HG02885 (cell line): Measurements from ENCODE around the gene MAN1A2.
"Not testable (repeated sequence)": the region's sequence is repeated elsewhere in the genome, so short reads cannot be mapped to it uniquely, and the experiment has no call there.

Source experiments
- ATAC-seq: cut with Tn5 transposase; IDR thresholded peaks from one replicate; pipeline ENCODE4 v1.9.1; 2021; ENCODE audit warnings: mild to moderate bottlenecking; ENCODE audit not compliant: unreplicated experiment, poor library complexity

Gene MAN1A2

DNA sequence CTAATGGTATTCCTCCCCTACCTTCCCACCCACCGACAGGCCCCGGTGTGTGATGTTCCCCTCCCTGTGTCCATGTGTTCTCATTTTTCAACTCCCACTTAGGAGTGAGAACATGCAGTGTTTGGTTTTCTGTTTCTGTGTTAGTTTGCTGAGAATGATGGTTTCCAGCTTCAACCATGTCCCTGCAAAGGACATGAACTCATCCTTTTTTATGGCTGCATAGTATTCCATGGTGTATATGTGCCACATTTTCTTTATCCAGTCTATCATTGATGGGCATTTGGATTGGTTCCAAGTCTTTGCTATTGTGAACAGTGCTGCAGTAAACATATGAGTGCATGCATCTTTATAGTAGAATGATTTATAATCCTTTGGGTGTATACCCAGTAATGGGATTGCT is 108.2 kb downstream of the MAN1A2 start:
- not testable (repeated sequence) for ATAC-seq

DNA sequence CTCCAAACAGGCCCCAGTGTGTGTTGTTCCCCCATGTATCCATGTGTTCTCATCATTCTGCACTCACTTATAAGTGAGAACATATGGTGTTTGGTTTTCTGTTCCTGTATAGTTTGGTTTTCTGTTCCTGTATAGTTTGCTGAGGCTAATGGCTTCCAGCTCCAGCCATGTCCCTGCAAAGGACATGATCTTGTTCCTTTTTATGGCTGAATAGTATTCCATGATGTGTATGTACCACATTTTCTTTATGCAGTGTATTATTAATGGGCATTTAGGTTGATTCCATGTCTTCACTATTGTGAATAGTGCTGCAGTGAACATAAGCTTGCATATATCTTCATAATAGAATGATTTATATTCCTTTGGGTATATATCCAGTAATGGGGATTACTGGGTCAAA is 111.8 kb downstream of the MAN1A2 start:
- no peak for ATAC-seq

- ATAC-seq, result no peak
Observed at GRCh38 chr1:117481410-117481809, 114.2 kb downstream of the MAN1A2 start.

GRCh38 chr1:117493906-117494305 is 126.7 kb downstream of the MAN1A2 start:
- no peak for ATAC-seq

- ATAC-seq, result no peak
Observed at GRCh38 chr1:117495068-117495467, 127.8 kb downstream of the MAN1A2 start.

- ATAC-seq, result no peak
Observed at GRCh38 chr1:117499071-117499470, 131.8 kb downstream of the MAN1A2 start.

DNA sequence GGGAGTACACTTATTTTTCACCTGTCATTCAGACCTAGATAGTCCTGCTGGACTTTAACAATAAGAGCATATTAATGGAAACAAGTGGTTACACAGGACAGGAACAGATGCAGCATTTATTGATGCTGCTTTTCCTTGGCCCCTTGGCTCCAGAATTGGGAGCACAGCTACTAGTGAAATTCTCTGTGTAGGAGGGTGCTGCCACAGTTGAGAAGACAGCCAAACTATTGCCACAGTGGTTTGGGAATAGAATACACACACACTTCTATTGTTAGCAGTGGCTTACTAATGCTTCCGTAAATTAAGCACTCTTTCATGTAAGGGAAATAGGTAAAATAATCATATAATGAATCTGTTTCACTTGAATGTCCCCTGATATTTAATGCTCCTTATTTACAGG is 133.3 kb downstream of the MAN1A2 start:
- ATAC-seq, result no peak

DNA sequence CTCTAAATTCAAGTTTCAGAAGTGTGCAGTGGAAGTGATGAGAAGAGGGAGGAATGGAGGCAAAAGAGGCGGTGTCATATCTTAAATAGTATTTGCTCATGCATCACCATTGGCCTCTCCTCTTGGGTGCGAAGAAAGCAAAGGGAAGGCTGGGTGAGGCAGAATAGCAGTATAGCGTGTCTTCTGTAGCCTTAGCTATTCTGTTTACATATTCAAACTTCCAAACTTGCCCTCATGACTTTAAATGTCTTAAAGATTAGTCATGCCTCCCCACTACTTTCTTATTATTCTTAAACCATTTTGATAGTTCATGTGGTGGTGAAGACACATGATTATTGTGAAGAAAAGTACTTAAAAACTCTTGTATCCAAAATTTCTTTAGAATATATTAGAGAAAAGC is 134.0 kb downstream of the MAN1A2 start:
- no peak for ATAC-seq

GRCh38 chr1:117511273-117511672 is 144.0 kb downstream of the MAN1A2 start:
- ATAC-seq, result no peak

- no peak for ATAC-seq
Observed at GRCh38 chr1:117512728-117513321, 145.6 kb downstream of the MAN1A2 start.

GRCh38 chr1:117523111-117523510 is 155.9 kb downstream of the MAN1A2 start:
- no peak for ATAC-seq

GRCh38 chr1:117527074-117527473 is 159.8 kb downstream of the MAN1A2 start:
- ATAC-seq, result no peak

DNA sequence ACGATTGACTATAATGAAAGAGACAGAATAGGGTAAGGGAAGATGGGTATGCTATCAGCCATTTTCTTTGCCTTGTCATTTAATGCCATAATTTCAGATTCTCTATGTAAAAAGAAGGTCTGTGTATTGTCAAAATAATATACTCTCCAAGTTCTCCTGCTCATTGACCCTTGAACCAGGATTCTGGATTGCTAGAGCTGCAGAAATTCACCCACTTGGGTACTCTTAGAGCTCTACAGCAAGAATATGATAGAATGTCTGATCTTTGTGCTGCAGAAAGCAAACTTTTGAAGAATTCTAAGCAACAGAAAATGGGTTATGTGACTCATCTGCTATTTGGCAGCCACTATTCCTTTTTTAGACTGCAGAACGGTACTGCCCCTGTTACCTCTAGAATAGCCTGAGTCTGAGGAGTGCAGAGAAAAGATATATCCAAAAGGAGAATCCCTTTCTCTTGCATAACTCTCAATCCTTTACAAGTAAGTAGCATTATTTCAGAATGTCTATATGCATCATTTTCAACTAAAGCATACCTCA is 160.4 kb downstream of the MAN1A2 start:
- ATAC-seq, result no peak

DNA sequence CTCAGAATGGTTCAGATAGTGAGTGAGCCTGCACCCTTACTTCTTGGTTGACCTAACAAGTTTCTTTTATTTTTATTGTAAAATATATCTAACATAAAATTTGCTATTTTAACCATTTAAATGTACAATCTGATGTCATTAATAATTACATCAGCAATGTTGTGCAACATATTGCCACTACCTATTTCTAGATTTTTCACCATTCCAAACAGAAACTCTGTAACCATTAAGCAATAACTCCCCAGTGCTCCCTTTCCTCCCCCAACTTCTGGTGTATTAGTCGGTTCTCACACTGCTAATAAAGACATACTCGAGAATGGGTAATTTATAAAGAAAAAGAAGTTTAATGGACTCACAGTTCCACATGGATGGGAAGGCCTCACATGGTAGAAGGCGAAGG is 162.4 kb downstream of the MAN1A2 start:
- ATAC-seq, result no peak

DNA sequence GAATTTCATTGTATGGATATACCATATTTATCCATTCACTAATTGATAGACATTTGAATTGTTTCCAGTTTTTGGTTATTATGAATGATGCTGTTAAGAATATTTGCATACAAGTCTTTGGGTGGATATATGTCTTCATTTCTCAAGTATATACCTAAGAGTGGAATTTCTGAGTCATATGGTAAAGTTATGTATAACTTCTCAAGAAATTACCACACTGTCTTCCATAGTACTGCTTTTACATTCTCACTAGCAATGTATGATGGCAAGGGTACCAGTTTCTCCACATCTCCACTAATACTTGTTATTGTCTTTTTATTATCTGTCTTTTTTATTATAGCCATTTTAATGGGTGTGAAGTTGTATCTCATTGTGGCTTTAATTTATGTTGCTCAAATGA is 164.0 kb downstream of the MAN1A2 start:
- no peak for ATAC-seq

DNA sequence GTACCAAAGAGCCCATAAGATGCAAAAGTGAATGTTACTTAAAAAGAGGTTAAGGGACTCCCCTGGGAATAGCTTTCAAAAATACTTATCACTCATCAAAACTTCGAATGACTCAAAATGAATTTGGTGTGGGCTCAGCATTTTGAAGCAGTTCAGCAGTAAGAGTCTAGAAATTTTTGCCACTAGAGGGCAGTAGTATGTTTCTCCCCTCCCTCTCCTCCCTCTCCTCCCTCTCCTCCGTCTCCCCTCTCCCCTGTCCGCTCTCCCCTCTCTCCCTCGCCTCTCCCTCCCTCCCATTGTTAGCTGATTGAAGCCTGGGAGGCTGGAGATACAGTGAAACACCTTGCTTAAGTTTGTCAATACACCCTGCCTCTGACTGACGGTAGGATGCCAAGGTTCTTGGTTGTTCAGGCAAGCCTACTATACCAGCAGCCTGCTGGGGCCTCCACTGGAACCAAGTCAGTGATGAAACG is 167.8 kb downstream of the MAN1A2 start:
- peak; percentile 83 for ATAC-seq

DNA sequence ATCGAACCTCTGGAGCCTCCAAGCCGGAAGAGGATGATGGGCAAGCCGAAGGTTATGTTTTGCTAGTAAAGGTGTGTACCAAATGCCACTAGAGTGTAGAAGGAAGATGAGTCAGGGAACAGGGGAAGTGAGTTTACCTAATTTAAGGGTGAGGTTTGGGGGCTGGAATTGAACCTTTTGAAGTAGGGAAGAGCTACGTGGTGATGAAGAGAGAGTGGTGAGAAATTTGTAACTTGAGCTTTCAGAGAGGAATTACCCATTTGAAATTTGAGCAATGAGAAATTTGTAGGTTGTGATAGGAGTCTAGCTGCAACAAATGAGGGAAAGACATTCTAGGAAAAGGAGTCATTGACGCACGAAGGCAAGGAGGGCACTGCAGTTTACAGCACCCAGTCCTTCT is 168.6 kb downstream of the MAN1A2 start:
- ATAC-seq, result no peak

DNA sequence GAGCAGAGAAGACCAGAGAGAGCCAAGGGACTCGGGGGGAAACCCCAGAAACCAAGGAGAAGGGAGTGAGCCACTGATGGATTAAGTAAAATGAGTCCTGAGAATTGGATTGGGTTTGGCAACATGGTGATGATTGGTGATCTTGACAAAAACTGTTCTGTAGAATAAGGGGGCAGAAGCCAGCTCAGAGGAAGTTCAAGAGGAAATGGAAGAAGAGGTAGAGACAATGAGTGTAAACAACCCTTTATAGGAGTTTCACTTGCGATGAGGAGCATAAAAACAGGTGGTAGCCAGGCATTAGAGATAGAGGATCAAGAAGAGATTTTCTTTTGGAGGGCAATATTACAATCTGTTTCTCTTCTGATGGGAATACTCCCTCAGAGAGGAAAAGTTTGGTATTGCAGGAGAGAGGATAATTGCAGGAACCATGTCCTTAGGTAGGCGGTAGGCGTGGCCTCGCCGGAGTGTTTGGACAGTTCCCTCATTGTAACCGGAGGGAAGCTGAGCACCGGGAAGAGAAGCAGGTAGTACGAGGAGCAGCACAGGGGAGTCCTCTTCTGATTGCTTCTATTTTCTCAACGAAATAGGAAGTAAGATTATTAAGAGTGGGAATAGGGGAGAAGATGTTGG is 170.2 kb downstream of the MAN1A2 start:
- ATAC-seq, result no peak

DNA sequence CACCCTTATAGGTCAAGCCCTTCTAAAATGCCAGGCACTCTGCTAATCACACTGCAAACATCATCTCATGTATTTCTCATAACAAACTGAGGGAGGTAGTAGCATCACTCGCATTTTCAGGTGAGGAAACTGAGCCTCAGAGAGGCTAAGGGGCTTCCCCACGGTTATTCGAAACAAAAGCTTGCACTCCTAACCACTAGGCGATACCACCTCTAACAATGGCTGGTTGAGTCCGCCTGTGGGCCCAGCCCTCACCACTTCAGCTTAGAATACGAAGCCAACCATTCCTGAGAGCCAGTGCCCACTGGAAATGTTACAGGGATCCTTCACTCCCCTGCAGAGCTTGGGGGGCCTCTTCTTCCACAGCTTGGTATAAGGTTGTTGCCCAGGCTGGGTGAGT is 173.3 kb downstream of the MAN1A2 start:
- ATAC-seq, result no peak

DNA sequence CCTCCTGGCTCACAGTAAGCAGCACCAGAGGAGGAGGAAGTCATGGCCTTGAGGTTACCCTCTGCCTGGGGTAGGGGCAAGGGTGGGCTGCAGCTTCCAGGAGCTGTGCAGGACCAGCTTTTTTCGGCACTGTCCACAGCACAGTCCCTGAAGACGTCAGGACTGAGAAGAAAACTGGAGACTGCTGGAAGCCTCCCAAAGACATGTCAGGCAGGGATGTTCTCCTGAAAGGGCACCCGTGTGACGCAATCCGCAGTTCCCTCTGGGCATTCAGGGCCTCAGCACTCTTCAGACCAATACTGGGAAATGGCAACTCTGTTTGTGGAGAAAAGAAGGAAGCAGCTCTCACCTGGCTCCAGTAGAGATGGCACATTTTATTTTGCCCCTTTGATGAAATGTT is 173.8 kb downstream of the MAN1A2 start:
- no peak for ATAC-seq

- no peak for ATAC-seq
Observed at GRCh38 chr1:117541585-117541984, 174.3 kb downstream of the MAN1A2 start.

- no peak for ATAC-seq
Observed at GRCh38 chr1:117544509-117545109, 177.4 kb downstream of the MAN1A2 start.
